K562 (cell line): Measurements from ENCODE around the gene ZNF219. TPM values are rescaled to one million over a fixed set of nuclear protein-coding genes. Genes with fewer than 3 reads are reported as not detected.

ENCODE experiments used
- ATAC-seq: fragments of 200-7000 bp; cut with Tn5 transposase; 3 replicates; pipeline ENCODE4 v1.9.1; 2020; ENCODE audit warnings: moderate library complexity
- BruUV-seq: library from RNA; stranded (reverse); fragments of 400-500 nt; replicated peaks from 2 replicates; lab custom pipeline; 2021; lab: Mats Ljungman, UMichigan
- CTCF ChIA-PET: fragments of 300-600 bp; formaldehyde crosslinking; extraction: SDS; loops from one replicate; lab custom pipeline; 2021; ENCODE audit warnings: low intra/inter-chr PET ratio; lab: Yijun Ruan, JAX
- POLR2A ChIA-PET: fragments of 300-600, 350-650 bp; sonication (Branson Sonifier 250); formaldehyde crosslinking; extraction: SDS; loops from one replicate; lab custom pipeline; 2021; ENCODE audit warnings: antibody characterized with exemption, inconsistent platforms; lab: Yijun Ruan, JAX
- DNase-seq, 4 experiments: peaks; one replicate each; pipeline versions ENCODE4 v3.0.0 to v3.0.0-alpha.2; 2011 to 2018; ENCODE audit warnings: low spot score in 3 of 4, mixed read lengths in 3 of 4; ENCODE audit errors: extremely low read depth in 1 of 4
- FAIRE-seq: peaks from 2 replicates; lab custom pipeline; 2011; peaks lifted over from hg19 to GRCh38; lab: Jason Lieb, UNC
- H2AFZ ChIP-seq: 2 replicates; pipeline ENCODE4 v1.6.0; 2011; ENCODE audit warnings: low read depth, low read length, control low read depth, inconsistent platforms
- H3K27ac ChIP-seq: fragments of 200-600 bp; 3 replicates; pipeline ENCODE4 v1.8.0; 2011; ENCODE audit warnings: low read depth, mild to moderate bottlenecking, control low read depth, inconsistent platforms, low read length, moderate library complexity, mixed read lengths; ENCODE audit errors: extremely low read depth
- H3K27me3 ChIP-seq, 2 experiments: fragments of 300-600 bp in 1 of 2; 2 replicates in 1 of 2; 3 replicates in 1 of 2; pipeline versions ENCODE4 v1.6.0 to v1.8.0; 2011; ENCODE audit warnings: inconsistent platforms in 2 of 2, low read length in 2 of 2, mild to moderate bottlenecking in 1 of 2, mixed read lengths in 1 of 2, moderate library complexity in 1 of 2; ENCODE audit not compliant: control insufficient read depth in 2 of 2, insufficient read depth in 2 of 2
- H3K36me3 ChIP-seq: fragments of 300-600 bp; 3 replicates; pipeline ENCODE4 v1.8.0; 2011; ENCODE audit warnings: mild to moderate bottlenecking, low read length, inconsistent platforms; ENCODE audit not compliant: control insufficient read depth, insufficient read depth
- H3K4me1 ChIP-seq, 2 experiments: fragments of 200-600 bp in 1 of 2; replicated peaks in 1 of 2; 2 replicates in 1 of 2; 3 replicates in 1 of 2; pipeline versions ENCODE4 v1.5.1 to v1.8.0; 2011; ENCODE audit warnings: inconsistent platforms in 2 of 2, low read length in 2 of 2, mild to moderate bottlenecking in 1 of 2, mixed read lengths in 1 of 2, moderate library complexity in 1 of 2; ENCODE audit not compliant: control insufficient read depth in 2 of 2, insufficient read depth in 2 of 2
- H3K4me2 ChIP-seq: 2 replicates; pipeline ENCODE4 v1.6.1; 2011; ENCODE audit warnings: low read length, control low read depth, inconsistent platforms, mixed read lengths; ENCODE audit not compliant: insufficient read depth
- H3K4me3 ChIP-seq: fragments of 200-600 bp; sonication (generic), shearing (Covaris generic); 2 replicates; pipeline ENCODE4 v1.5.1; 2016; ENCODE audit warnings: control low read depth, inconsistent platforms
- H3K79me2 ChIP-seq: fragments of 200-600 bp; 3 replicates; pipeline ENCODE4 v1.8.0; 2011; ENCODE audit warnings: low read length, inconsistent platforms; ENCODE audit not compliant: control insufficient read depth, insufficient read depth
- H3K9ac ChIP-seq, 2 experiments: 2 replicates each; pipeline versions ENCODE4 v1.6.0 to v1.6.1; 2011; ENCODE audit warnings: low read depth in 2 of 2, low read length in 2 of 2, control low read depth in 1 of 2, inconsistent platforms in 1 of 2, mild to moderate bottlenecking in 1 of 2, mixed read lengths in 1 of 2; ENCODE audit not compliant: insufficient read depth in 1 of 2
- H3K9me1 ChIP-seq: one replicate; pipeline ENCODE4 v1.6.0; 2011; ENCODE audit warnings: inconsistent platforms, mild to moderate bottlenecking, low read length, moderate library complexity; ENCODE audit not compliant: control insufficient read depth, insufficient read depth
- H3K9me3 ChIP-seq: replicated peaks from 2 replicates; pipeline ENCODE4 v1.5.1; 2011; ENCODE audit warnings: low read depth, low read length, inconsistent platforms; ENCODE audit not compliant: control insufficient read depth, insufficient read depth
- H4K20me1 ChIP-seq: replicated peaks from 2 replicates; pipeline ENCODE4 v1.6.1; 2011; ENCODE audit warnings: low read length, inconsistent platforms, mixed read lengths; ENCODE audit not compliant: control insufficient read depth, insufficient read depth
- EHMT2 ChIP-seq: fragments of 450-650 bp; IDR thresholded peaks from 2 replicates; pipeline ENCODE4 v1.6.1; 2018; ENCODE audit warnings: antibody characterized with exemption
- ESRRA ChIP-seq: fragments of 450-650 bp; IDR thresholded peaks from 2 replicates; pipeline ENCODE4 v1.6.1; 2014; ENCODE audit warnings: low read depth, mild to moderate bottlenecking, moderate library complexity, borderline replicate concordance
- JUNB ChIP-seq: fragments of 450-650 bp; formaldehyde crosslinking; conservative IDR thresholded peaks from 2 replicates; pipeline ENCODE4 v1.4.0; 2020; ENCODE audit warnings: mild to moderate bottlenecking
- PTRF ChIP-seq: fragments of 450-650 bp; IDR thresholded peaks from 2 replicates; pipeline ENCODE4 v1.6.1; 2016; ENCODE audit warnings: mild to moderate bottlenecking, missing genetic modification characterization, missing compliant biosample characterization
- RAD21 ChIP-seq, 2 experiments: fragments of 250-450 bp in 1 of 2; fragments of 450-650 bp in 1 of 2; sonication (Bioruptor Pico) in 1 of 2; formaldehyde crosslinking in 1 of 2; IDR thresholded peaks in 1 of 2; conservative IDR thresholded peaks in 1 of 2; 2 replicates each; pipeline versions ENCODE4 v1.4.0 to v1.8.0; 2020 to 2022; ENCODE audit warnings: mild to moderate bottlenecking in 2 of 2, moderate library complexity in 1 of 2
- SMARCB1 ChIP-seq: IDR thresholded peaks from 2 replicates; pipeline ENCODE4 v1.6.1; 2011; ENCODE audit warnings: improper control_type of control experiment, low read depth; ENCODE audit not compliant: insufficient read length
- TEAD2 ChIP-seq: fragments of 450-650 bp; IDR thresholded peaks from 2 replicates; pipeline ENCODE4 v1.6.1; 2016; ENCODE audit warnings: missing genetic modification characterization, control low read depth, missing compliant biosample characterization
- ZNF24 ChIP-seq: fragments of 450-650 bp; IDR thresholded peaks from 2 replicates; pipeline ENCODE4 v1.6.1; 2016
- ZNF717 ChIP-seq: fragments of 250-450 bp; sonication (Bioruptor Pico); IDR thresholded peaks from 2 replicates; pipeline ENCODE4 v1.5.0; 2021
- ZNF75A ChIP-seq: fragments of 450-650 bp; formaldehyde crosslinking; IDR thresholded peaks from 2 replicates; pipeline ENCODE4 v1.4.0; 2020; ENCODE audit warnings: mild to moderate bottlenecking
- WGBS: fragments of 100-300 bp; shearing (Covaris generic); methylation state at CpG from one replicate; pipeline ENCODE4 v1.1.6; 2016; ENCODE audit warnings: low coverage, mixed read lengths; ENCODE audit not compliant: insufficient coverage; ENCODE audit errors: missing lambda C conversion rate; 5-methylcytosine and 5-hydroxymethylcytosine counted together
- in situ Hi-C: fragments of 300-500 bp; cut with MboI; formaldehyde crosslinking; loops from 4 replicates; pipeline ENCODE4 v1.15.0; 2018; ENCODE audit warnings: inconsistent platforms, mixed read lengths
- intact Hi-C: fragments of 100-400 bp; cut with micrococcal nuclease; formaldehyde crosslinking; loops from 2 replicates; pipeline ENCODE4 v1.14.2; 2022
- polyA plus RNA-seq, 8 experiments: library from polyadenylated mRNA; depleted of rRNA in 4 of 8; stranded (reverse) in 5 of 8; unstranded in 3 of 8; fragments of >200 nt; fragmentation: Nextera tagmentation in 2 of 8; fragmentation: Illumina TruSeq in 1 of 8; extraction: Ambion mirVana in 2 of 8; extraction: Trizol in 1 of 8; gene quantifications; 2 replicates each; pipeline versions ENCODE4 v1.2.1 to v1.2.3, GENCODE V29; 2011 to 2014; ENCODE audit warnings: inconsistent platforms in 1 of 8, missing spikeins in 1 of 8
- total RNA-seq, 7 experiments: library from RNA; depleted of rRNA in 6 of 7; stranded (reverse); fragments of >200 nt in 6 of 7; fragmentation: Illumina TruSeq in 2 of 7; extraction: Trizol in 2 of 7; gene quantifications; 2 replicates each; pipeline versions ENCODE4 v1.2.1 to v1.2.3, GENCODE V29; 2011 to 2021; ENCODE audit warnings: low replicate concordance in 1 of 7
- TF ChIP-seq, protein P1 (sequence below): fragments of 250-450 bp; sonication (Bioruptor Pico); IDR thresholded peaks from 2 replicates; pipeline ENCODE4 v1.5.0; 2021; ENCODE audit warnings: mild to moderate bottlenecking, borderline replicate concordance

Gene ZNF219
- total and polyA plus RNA-seq, 9 of the 15 experiments (the other 6 are each of a cell fraction or from before 2014, with no cell fraction given): 0.29 to 10.6 (median 2.8) TPM

DNA sequence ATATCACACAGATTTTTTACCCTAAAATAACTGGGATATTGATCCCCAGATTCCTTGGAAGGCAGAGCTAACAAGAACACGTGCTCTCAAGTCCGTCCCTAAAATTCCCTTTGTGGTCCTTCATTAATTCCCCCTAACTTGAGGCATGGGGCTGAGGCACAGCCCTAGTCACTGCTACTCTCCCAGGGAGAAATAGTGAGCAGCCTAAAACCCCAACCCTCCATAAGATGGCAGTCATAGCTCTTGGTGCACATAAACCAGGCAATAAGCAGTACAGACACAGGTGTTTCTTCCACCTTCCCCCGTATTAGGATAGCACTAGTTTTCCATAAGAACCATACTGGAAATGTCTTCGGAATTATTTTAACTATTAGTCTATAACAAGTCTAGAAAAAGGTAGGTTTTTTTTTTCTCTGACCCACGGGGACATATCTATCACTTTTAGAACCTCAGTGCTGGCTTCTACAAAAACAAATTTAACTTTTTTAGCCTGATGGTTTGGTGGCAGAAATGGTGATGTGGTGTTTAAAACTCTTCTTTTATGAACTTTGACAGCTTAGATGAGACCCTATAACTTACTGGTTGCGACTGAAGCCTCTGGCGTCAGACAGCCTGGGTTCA, 31.5 kb downstream of the ZNF219 start:
- Histone ChIP-seq H3K9me1 (no peaks in the 10 kb centered on the region), H3K9ac (no peak overlapping the region), H3K27ac (no peak overlapping the region), H3K79me2 (no peaks in the 10 kb centered on the region; the same call in 2 of the 3 replicates), H3K36me3 (no peaks in the 10 kb centered on the region), H3K9me3 (no peaks in the 10 kb centered on the region), H3K27me3 (no peaks in the 10 kb centered on the region), H3K4me3 (no peak overlapping the region), H3K4me1 (peaks cover 2 to 34% of the 10 kb centered on the region in 2 experiments; a peak in 3 of 5 replicates), H3K4me2 (no peak overlapping the region), H2AFZ (no peak overlapping the region), H4K20me1 (no peaks in the 10 kb centered on the region)
- intact Hi-C loops: loop anchor here (1.0 kb wide), 1 partner anchor 53 kb away; no protein-coding TSS in a partner anchor
- ChIA-PET CTCF (interaction anchor here (0.6 to 4.6 kb wide), 3 partner anchors 8 to 48 kb away, joined by 3 to 54 read pairs (median 5); no protein-coding TSS in a partner anchor), POLR2A (interaction anchor here (1.1 to 1.4 kb wide), 2 partner anchors 26 to 38 kb away, joined by 3 to 5 read pairs; no protein-coding TSS in a partner anchor)
- FAIRE-seq: no peak
- WGBS: 11% methylated on average over 7 of the region's 7 CpGs
- BruUV-seq: no TSS peak
- ATAC-seq: peak; percentile 43; the same call in 2 of the 3 replicates
- peak in 2 of 4 experiments; percentile 29 to 30 for DNase-seq
- in situ Hi-C loops: no loop called here
- no peak for TF ChIP-seq ZNF717 (CRISPR knock-in tag)
- no peak for TF ChIP-seq ZNF75A
- no peak for TF ChIP-seq EHMT2
- peak; percentile 41; the same call in 1 of the 2 replicates for TF ChIP-seq ZNF24
- TF ChIP-seq SMARCB1: no peak
- no peak for TF ChIP-seq TEAD2 (tag)
- no peak for TF ChIP-seq ESRRA
- TF ChIP-seq PTRF (tag): no peak
- TF ChIP-seq, protein P1, sequence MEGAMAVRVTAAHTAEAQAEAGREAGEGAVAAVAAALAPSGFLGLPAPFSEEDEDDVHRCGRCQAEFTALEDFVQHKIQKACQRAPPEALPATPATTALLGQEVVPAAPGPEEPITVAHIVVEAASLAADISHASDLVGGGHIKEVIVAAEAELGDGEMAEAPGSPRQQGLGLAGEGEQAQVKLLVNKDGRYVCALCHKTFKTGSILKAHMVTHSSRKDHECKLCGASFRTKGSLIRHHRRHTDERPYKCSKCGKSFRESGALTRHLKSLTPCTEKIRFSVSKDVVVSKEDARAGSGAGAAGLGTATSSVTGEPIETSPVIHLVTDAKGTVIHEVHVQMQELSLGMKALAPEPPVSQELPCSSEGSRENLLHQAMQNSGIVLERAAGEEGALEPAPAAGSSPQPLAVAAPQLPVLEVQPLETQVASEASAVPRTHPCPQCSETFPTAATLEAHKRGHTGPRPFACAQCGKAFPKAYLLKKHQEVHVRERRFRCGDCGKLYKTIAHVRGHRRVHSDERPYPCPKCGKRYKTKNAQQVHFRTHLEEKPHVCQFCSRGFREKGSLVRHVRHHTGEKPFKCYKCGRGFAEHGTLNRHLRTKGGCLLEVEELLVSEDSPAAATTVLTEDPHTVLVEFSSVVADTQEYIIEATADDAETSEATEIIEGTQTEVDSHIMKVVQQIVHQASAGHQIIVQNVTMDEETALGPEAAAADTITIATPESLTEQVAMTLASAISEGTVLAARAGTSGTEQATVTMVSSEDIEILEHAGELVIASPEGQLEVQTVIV (CRISPR knock-in tag): no peak
- TF ChIP-seq RAD21 (CRISPR knock-in tag; conservative IDR thresholded peaks at IDR 0.05 in 1 of 2, IDR thresholded peaks at IDR 0.05 in 1 of 2): peak in 1 of 2 experiments; percentile 51; a peak in 2 of 4 replicates
- no peak for TF ChIP-seq JUNB (CRISPR knock-in tag)
